ENCODE results near the gene MAP1LC3B.

GRCh38 chr16:87361916-87362619, 30.1 kb upstream of the MAP1LC3B start:
- TF ChIP-seq TAF1 (IDR thresholded peaks at IDR 0.05; ENCODE audit: borderline replicate concordance, insufficient read depth, low read length) (no peak), POLR2AphosphoS5 (IDR thresholded peaks at IDR 0.05; ENCODE audit: low read depth, low read length) (no peak), FOXP2 (optimal IDR thresholded peaks at IDR 0.05; ENCODE audit: borderline replicate concordance, extremely low read depth, extremely low read length, insufficient read depth) (no peak), REST (IDR thresholded peaks at IDR 0.05; ENCODE audit: insufficient read depth in 1 of 2, low read depth in 2 of 2, low read length in 2 of 2) (no peak)

Data from PFSK-1 (cell line).